ENCODE results near the gene GRPEL1. TPM values are rescaled to one million over a fixed set of nuclear protein-coding genes. Genes with fewer than 3 reads are reported as not detected.

GRPEL1 gene
- total and polyA plus RNA-seq, 11 donors, result 38.6 to 70.8 (median 55.4) TPM

- DNase-seq (no peak), ATAC-seq (peak in 1 of 4 donors; percentile 15)
- intact Hi-C loops (cut with DNase I), result no loop called here
- TF ChIP-seq POLR2A (IDR thresholded peaks at IDR 0.05), result no peak
- TF ChIP-seq, protein P1, sequence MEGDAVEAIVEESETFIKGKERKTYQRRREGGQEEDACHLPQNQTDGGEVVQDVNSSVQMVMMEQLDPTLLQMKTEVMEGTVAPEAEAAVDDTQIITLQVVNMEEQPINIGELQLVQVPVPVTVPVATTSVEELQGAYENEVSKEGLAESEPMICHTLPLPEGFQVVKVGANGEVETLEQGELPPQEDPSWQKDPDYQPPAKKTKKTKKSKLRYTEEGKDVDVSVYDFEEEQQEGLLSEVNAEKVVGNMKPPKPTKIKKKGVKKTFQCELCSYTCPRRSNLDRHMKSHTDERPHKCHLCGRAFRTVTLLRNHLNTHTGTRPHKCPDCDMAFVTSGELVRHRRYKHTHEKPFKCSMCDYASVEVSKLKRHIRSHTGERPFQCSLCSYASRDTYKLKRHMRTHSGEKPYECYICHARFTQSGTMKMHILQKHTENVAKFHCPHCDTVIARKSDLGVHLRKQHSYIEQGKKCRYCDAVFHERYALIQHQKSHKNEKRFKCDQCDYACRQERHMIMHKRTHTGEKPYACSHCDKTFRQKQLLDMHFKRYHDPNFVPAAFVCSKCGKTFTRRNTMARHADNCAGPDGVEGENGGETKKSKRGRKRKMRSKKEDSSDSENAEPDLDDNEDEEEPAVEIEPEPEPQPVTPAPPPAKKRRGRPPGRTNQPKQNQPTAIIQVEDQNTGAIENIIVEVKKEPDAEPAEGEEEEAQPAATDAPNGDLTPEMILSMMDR (IDR thresholded peaks at IDR 0.05), result no peak
- 75 to 77% (median 76%) methylated on average over 9 to 11 of the region's 11 CpGs for WGBS, 4 donors
- Histone ChIP-seq H3K36me3 (peaks cover 0 to 94% (median 73%) of the 10 kb centered on the region in 9 donors), H3K27me3 (no peaks in the 10 kb centered on the region), H3K4me3 (no peak overlapping the region), H3K9me3 (no peaks in the 10 kb centered on the region), H3K4me1 (peaks cover 0 to 6% (median 0%) of the 10 kb centered on the region in 12 donors), H3K27ac (no peak overlapping the region)
Observed at GRCh38 chr4:7016086-7016485, 51.8 kb downstream of the GRPEL1 start.

GRCh38 chr4:7015383-7016035 lies 52.4 kb downstream of the GRPEL1 start:
- 74 to 85% (median 81%) methylated on average over 12 of the region's 12 CpGs for WGBS, 4 donors
- DNase-seq, result no peak
- no peak overlapping the region for H3K27ac ChIP-seq
- no peak for TF ChIP-seq POLR2A (IDR thresholded peaks at IDR 0.05)
- TF ChIP-seq, protein P1 (IDR thresholded peaks at IDR 0.05), result no peak
- H3K27me3 ChIP-seq, result no peaks in the 10 kb centered on the region
- ATAC-seq, result no peak
- no peak overlapping the region for H3K4me3 ChIP-seq
- H3K4me1 ChIP-seq, result peaks cover 0 to 6% (median 0%) of the 10 kb centered on the region in 12 donors
- no peaks in the 10 kb centered on the region for H3K9me3 ChIP-seq
- intact Hi-C loops (cut with DNase I), result no loop called here
- peaks cover 0 to 94% (median 73%) of the 10 kb centered on the region in 9 donors for H3K36me3 ChIP-seq

DNA sequence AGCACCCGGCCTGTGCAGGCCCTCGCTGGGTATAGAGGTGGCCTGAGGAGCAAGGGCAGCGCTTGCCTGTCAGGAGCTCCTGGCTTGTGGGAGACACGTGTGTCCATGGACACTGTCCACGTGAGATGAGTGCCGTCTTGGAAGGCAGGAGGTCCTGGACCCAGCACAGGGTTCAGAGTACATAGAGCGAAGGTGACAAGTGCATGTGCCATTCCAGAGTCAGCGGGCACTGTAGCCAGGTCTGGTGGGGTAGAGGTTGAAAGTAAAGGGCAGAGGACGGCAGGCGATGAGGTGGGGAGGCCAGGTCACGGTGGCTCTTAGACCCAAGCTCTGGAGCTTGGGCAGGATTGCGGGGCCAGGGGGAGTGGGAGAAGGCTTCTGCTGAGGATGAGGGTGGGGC lies 53.0 kb downstream of the GRPEL1 start:
- ATAC-seq, result no peak
- Histone ChIP-seq H3K27ac (no peak overlapping the region), H3K9me3 (no peaks in the 10 kb centered on the region), H3K36me3 (peaks cover 0 to 95% (median 78%) of the 10 kb centered on the region in 9 donors), H3K27me3 (no peaks in the 10 kb centered on the region), H3K4me3 (no peak overlapping the region), H3K4me1 (peaks cover 0 to 12% (median 0%) of the 10 kb centered on the region in 12 donors)
- TF ChIP-seq POLR2A (IDR thresholded peaks at IDR 0.05), result no peak
- TF ChIP-seq, protein P1 (IDR thresholded peaks at IDR 0.05), result no peak
- intact Hi-C loops (cut with DNase I), result no loop called here
- no peak for DNase-seq
- 96 to 99% (median 98%) methylated on average over 12 of the region's 12 CpGs for WGBS, 4 donors

DNA sequence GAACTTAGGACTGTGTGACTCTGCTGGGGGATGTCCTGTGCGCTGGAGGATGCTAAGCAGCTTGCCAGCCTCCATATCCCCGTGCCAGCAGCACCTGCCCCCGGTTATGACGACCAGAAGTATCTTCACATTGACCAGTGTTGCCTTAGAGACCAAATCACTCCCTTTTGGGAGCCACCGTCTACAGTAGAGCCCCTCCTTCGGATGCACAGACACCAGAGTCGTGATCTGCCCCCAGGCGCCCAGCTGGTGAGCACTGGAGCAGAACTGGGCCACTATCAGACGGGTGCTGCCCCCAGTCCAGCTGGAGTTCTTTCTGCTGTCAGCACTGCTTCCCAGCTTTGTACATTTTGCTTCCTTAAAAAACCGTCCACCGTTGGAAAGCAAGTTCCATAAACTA lies 54.7 kb downstream of the GRPEL1 start:
- ATAC-seq (no peak), DNase-seq (no peak)
- no peak for TF ChIP-seq POLR2A (IDR thresholded peaks at IDR 0.05)
- TF ChIP-seq, protein P1 (IDR thresholded peaks at IDR 0.05), result no peak
- no peak overlapping the region for H3K27ac ChIP-seq
- no peak overlapping the region for H3K4me3 ChIP-seq
- H3K36me3 ChIP-seq, result peaks cover 0 to 99% (median 84%) of the 10 kb centered on the region in 9 donors
- peaks cover 0 to 12% (median 3%) of the 10 kb centered on the region in 12 donors for H3K4me1 ChIP-seq
- 76 to 83% (median 81%) methylated on average over 11 of the region's 11 CpGs for WGBS, 4 donors
- intact Hi-C loops (cut with DNase I), result no loop called here
- no peaks in the 10 kb centered on the region for H3K9me3 ChIP-seq
- H3K27me3 ChIP-seq, result no peaks in the 10 kb centered on the region
